GDM1 (cell line): ENCODE measurements around the gene ALKBH5.
A peak's percentile ranks its signal among the peaks of the same experiment; 100 is the strongest.

Experiments used
- DNase-seq: peaks from one replicate; lab custom pipeline; 2025; lab: John Stamatoyannopoulos, UW

Gene ALKBH5

DNA sequence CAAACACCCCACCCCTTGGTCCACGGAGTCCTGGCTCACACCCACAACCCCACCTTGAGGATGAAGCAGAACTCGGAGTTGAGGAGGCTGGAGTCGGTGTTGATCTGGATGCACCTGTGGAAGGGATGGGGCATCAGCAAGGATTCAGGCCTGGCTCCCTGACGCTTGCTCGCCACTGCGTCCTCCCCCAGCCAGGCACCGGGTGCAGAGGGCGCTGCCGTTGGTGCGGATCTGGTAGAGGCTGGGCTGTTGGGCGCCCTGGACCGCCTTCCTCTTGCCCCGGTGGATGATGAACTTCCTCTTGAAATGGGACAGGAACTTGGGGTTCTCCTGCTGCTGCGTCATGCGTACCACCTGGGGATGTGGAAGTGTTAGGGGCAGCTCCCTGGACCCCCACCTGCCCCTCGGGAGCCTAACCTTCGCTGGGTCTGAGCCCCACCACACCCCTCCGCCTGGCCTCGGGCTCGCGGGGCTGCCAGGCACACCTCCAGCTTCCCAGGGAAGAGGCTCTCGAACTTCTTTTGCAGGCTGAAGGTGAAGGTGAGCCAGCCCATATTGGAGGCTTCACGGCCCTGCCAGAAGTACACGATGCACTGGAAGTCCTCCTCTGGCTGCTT is 62.6 kb downstream of the ALKBH5 start:
- no peak for DNase-seq

DNA sequence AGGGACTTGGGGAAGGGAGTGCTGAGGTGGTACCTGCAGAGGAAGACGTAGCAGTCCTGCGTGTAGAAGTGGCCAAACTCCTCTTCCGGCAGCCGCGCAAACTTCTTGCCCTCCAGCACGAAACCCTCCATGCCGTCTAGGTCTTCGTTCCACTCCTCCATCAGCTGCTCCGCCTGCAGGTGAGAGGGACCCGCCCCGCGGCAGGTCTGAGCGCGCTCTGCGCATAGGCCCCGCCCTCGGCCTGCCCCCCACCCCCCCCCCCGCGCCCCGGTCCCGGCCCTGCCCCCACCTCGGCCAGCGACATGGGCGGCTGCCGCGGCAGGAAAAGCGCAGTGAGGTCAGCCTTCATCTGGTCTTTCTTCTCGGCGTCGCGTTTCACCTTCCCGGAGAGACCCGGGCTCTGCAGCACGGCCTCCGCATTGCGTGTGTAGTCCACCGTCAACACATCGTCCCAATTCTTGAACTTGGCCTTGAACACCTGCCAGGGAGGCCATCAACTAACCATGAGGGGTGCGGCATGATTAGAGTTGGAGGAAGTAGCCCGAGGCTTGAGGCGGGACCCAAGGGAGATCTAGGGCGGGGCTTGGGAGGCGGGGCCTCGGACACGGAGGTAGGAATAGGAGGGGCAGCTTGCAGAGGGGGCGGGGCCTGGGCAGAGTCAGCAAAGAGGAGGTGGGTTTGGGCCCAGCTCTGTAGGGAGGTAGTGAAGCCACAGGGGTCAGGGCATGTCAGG is 63.4 kb downstream of the ALKBH5 start:
- no peak for DNase-seq

DNA sequence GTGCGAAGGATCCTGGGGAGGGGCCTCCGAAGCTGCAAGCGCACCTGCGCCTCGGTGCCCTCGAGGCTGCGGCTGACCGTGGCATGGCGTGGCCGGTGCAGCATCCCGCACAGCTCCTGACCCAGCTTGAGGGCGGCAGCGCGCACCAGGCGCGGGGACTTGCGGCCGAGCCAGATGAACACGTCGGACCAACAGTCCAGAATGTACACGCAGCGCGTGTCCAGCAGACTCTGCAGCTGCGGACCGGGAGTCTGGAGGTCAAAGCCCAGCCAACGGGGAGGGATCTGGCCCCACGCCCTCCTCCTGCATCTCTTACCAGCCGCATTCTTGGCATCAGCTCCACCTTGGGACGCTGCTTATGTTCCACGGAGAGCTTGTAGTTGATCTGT is 64.0 kb downstream of the ALKBH5 start:
- no peak for DNase-seq

DNA sequence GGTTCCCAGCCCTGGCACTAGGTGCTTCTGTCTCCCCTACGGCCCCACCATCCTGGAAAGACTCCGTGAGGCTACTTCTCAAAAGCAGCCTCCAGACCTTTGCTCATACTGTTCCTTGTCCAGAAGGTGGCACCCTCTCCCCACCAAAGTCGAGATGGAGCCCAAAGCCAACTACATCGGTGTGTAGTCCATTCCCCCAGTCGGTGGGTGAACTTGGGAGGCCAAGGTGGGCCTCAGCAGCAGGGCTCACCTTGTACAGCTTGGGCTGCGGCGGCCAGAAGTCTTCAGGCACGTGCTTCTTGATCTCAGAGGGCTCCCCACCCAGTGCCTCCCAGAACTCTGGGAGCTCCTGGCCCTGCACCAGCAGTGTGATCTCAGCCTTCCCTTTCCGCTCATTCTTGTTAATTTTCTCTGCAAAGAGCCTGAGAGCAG is 64.7 kb downstream of the ALKBH5 start:
- DNase-seq = peak; percentile 36

DNA sequence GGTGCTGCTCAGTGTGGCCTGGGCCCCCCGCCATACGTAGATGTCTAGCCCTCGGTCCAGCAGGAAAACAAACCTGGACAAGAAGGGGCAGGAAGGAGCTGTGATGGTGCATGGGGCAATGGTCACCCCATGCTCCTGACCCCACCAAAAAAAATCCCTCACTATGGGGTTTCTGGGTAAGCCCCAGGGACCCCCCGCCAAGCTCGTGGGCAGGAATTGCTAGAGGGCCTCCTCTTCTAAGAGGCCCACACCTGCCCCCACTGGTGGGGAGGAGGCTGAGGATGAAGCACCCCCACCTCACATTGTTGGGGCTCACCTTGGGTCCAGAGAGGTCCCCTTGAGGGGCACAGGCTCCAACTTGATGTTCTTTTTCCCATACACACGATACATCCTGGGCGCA is 65.2 kb downstream of the ALKBH5 start:
- DNase-seq = no peak

DNA sequence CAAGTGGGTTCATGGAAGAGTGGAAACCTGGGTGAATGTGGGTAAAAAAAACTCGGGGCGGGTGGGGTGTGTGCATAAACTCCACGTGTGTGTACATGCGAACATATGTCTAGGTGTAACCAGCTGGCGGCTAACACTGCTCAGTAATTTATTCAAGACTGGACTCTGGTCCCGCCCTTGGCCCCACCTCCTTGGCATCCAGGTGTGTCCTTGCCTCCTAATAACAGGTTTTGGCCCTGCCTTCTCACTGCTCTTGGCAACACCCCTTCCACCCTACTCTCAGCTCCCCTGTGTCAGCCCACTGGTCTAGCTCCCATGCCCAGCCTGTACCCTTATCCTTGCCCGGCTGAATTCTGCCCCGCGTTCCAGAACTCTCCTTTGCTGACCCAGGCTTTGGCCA is 66.6 kb downstream of the ALKBH5 start:
- no peak for DNase-seq

DNA sequence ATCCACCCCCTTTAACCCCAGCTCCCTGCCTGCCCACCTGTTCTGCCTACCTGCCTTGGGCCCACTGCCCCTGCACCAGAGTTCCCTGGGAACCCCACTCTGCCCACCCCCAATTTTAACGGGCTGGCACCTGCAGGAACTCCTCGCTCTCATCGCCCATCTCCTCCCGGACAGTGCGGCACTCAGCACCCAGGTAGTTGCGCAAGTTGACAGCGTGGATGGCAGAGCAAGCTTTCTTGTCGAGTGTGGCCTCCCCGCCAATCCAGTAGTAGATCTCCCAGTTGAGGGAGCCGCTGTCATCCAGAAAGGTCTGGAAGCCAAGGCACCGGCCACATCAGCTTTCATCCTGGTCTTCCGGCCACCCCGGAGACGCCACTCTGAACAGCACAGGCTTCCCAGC is 67.1 kb downstream of the ALKBH5 start:
- no peak for DNase-seq

DNA sequence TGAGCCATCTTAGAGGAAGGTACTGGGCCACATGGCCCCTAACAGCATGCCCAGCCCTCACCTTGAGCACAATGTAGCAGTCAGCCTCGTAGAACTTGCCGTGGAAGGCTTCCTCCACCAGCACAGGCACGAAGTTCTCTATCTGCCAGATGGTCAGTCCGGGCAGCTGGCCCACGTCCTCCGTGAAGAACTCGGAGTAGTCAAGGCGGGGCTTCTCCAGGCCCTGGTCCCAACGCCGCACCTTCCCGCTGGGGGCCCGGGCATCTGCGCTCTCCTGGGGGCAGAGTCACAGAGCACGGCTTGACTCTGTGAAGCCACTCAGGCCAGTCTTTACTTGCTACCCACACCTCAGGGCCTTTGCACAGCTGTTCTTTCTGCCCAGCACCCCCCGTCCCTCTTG is 67.6 kb downstream of the ALKBH5 start:
- no peak for DNase-seq

DNA sequence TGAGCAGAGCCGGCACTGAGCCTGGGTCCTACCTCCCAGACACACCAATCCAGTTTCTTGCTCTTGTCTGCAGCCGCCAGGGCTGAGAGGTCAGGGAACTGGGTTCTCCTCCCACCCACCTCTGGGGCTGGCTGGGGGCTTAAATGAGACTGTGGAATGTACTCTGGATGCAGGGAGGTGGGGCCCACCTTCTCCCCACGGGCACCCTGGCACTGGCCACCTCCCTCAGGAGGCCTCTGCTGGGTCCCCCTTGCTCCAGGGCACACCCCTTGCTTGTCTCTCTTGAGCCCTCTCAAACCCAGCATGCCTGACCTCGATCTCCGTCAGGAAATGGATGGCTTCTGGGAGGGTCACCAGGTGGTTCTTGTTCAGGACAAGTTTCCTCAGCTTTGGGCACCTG is 68.5 kb downstream of the ALKBH5 start:
- no peak for DNase-seq

DNA sequence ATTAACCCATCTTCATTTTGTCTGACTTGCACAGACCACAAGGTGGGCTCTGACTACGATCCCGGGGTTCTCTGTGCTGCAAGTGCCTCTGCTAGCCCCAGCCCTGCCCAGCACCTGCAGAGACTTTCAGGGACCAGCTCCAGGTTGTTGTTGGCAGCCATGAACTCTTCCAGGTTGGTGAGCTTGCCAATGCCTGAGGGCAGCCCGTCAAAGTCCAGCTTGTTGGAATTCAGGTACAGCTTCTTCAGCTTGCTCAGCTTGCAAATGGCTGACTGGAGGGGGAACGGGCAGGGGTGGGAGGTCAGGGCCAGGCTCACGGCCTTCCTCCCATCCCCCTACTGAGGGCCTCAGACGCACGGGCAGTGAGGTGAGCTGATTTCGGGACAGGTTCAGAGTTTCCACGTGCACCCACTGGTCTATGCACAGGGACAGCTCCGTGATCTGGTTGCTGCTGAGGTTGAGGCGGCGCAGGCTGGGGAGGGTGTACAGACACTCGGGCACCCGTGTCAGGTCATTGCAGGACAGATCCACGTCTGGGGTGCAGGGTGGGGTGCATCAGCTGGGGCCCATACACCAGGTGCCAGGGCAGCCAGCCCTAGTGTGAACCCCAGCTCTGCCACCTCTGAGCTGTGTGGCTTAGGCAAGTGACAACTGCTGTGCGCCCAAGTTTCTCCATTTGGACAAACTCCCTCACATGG is 69.7 kb downstream of the ALKBH5 start:
- no peak for DNase-seq

DNA sequence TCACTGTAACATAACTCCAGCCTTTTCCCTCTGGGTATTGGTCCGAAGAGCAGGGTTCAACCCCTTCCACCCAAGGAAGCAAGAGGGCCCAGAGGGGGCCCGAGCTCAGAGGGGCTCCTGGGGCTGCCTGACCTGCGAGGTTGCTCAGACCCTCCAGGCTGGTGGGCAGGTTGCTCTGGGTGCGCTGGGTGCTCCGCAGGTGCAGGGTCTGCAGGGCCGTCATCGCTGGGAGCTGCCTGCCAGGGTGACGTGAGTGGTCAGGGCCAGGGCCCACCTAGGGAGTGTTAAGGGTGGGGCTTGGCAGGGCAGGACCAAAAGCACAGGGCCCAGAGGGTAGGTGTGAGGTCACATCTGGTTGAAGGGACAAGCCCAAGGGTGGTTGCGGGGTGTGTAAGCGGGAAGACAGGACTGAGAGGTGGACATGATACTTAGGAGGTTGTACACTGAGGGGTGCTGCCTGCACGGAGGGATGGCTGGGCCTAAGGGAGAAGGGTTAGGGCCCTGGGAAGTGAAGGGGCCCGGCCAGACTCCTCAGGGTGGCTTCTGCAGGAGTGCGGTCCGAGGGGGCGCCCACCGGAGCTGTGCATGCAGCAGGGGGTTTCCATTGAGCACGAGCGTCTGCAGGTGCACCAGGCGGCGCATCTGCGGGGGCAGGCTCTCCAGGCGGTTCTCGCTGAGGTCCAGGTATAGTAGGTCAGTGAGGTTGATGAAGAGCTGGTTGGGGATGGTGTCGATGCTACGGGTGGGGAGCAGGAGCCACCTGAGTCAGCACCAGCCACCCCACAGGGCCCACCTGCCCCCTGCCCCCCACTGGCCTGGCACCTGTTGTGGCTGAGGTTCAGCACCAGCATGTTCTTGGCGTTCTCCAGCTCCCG is 70.6 kb downstream of the ALKBH5 start:
- no peak for DNase-seq

DNA sequence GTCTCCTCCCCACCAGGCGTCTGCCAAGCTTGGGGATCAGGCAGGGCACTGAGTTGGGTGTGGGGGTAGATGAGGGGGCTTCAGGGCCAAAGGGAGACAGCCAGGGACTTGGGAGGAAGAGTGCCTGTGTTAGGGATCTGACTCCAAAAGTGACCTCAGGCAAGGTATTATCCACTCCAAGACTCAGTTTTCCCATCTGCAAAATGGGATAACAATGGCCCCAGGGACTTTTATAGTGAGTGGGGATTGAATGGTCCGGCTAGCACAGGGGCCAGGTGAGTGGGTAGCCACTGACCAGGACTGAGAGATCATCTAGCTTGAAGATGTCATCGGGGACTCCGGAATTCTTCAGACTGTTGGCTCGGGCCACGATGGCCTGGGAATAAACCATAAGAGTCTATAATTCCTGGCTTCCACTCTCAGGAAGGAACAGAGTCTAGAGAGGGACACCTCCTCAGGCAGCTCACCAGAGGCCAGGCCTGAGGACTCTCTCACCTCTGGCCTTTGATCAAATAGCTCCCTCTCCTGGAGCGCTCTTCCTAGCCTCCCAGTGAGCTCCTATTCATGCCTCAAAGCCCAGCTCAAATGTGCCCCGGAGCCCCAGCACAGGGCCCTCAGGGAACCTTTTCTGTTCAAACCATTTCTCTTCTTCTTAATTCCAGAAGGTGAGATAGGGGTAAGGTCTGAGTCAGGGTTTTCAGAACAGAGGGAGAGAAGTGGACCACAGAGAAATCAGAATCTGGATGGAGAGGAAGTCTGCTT is 71.4 kb downstream of the ALKBH5 start:
- no peak for DNase-seq

DNA sequence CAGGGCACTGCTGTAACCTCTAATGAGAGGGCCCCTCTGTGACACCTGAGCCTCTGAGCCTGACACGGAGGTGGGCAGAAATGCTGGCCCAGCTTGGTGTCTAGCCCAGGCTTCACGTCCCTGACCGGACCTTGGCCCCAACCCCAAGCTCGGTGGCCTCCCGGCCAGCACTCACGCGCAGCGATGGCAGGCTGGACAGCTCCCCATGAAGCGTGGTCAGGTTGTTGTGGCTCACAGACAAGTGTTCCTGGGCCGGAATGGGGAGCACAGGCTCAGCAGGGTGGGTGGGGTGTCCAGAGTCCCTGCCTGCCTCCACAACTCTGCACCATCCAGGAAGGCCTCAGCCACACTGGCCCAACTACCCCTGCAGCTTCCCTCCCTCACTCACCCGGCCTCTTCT is 72.7 kb downstream of the ALKBH5 start:
- DNase-seq = no peak

DNA sequence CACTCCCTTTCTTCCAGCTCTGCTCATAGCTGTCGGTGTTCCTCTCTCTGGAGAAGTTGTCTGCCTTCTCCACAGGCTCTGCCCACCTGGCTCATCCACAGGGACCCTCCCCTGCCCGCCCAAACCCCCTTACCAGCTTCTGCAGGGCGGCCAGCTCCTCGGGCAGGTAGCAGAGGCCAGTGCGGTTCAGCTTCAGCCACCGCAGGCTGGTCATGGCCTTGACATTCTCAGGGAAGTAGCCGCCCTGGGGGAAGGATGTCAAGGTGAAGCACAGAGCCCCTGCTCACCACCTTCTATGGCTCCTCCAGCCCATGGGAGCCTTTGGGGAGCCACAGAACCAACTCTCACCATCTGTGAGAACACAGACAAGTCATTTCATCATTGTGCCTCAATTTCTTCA is 73.1 kb downstream of the ALKBH5 start:
- DNase-seq = no peak

DNA sequence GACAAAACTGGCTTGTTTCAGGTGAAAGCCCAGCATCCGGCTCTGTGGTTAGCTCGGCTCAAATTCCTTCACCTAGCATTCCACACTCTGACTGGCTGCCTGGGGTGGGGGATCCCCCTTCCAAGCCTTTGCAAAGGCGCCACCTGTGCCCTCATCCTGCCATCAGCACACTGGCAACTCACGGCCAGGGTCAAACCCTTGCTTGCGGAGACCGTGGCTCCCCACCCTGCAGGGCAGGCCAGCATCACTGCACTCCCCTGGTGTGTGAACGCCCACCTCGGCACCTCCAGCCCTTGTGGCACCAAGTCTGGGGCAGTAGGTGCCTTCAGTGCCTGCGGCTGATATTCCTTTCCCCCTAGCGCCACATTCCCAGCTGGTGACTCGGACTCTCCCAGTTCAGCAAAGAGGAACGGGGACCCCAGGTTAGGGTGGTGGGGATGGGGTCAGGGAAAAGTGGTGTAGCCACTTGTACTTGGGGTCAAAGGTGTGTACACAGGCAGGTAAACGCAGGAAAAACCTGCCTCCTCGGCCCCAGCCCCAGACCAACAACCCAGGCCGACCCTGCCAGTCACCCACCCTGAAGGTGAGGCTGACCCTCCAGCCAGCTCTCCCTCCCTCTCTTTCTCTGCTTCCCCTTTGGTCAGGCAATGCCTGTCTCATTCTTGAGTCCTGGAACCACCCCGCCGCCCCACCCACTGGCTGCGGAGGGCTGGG is 73.8 kb downstream of the ALKBH5 start:
- no peak for DNase-seq

DNA sequence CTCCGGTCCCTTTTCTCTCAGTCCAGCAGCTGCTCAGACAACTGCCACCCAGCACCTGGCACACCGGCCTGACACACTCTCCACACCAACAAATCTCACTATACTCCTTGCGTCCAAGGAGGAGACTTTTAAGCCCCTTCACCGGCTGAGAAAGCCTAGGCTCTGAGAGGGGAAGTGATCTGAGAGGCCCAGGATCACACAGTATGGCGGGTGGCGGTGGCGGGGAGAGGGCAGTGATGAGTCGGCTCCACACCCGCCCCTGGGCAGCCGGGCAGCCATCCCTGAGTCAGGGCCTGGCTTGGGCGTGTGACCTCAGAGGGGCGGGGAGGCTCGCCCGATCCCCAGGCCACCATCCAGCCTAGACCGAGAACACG is 74.3 kb downstream of the ALKBH5 start:
- no peak for DNase-seq

DNA sequence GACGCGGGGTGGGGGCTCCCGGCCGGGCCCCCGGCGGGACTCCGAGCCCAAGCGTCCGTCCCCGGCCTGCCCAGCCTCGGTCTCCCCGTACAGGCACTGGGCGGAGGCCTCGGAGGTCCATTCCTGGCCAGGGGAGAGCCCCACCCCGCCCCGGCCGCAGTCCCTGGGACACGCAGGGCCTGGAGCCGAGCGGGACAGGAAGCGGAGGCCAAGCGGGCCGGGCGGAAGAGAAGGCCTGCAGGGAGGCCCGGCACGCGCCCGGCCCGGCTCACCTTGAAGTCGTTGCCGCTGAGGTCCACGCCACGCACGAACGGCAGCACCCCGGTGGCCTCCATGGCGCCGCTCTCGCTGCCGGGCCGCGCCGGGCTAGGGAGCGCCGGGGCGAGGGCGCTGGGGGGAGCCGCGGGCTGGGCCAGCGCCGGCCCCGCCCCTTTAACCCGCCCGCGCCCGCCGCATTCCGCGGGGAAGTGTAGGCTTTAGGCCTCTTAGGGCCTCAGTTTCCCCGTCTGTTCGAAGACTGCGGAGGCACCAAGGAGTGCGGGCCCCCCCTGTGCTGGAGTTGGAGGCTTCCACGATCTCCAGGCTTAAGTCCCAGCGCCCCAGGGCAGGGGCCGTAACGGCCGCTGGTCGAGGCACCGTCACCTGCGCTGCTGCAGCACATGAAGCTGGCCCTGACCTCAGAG is 74.9 kb downstream of the ALKBH5 start, which contains the start of gene FLII:
Gene FLII (minus strand): TSS at position 383 of the 683 bp plus-strand sequence. CDS start 48 bp downstream, at position 335.
- DNase-seq = no peak
